Calu3 (cell line): ENCODE measurements around the gene MCUB. TPM values are rescaled to one million over a fixed set of nuclear protein-coding genes. Genes with fewer than 3 reads are reported as not detected.

Source experiments
- BruUV-seq: library from RNA; stranded (reverse); fragments of 400-500 nt; replicated peaks from 2 replicates; lab custom pipeline; 2021; lab: Mats Ljungman, UMichigan
- CTCF ChIA-PET: fragments of 300-600 bp; sonication (Branson Sonifier 250); formaldehyde crosslinking; loops from one replicate; lab custom pipeline; 2022; ENCODE audit warnings: antibody characterized with exemption; lab: Charles Lee
- DNase-seq: peaks from one replicate; pipeline ENCODE4 v3.0.0; 2022
- H3K27ac Mint-ChIP-seq: one replicate; pipeline ENCODE4 v1.8.0; 2022; ENCODE audit warnings: mixed read lengths; ENCODE audit not compliant: unreplicated experiment
- H3K27me3 Mint-ChIP-seq: one replicate; pipeline ENCODE4 v1.8.0; 2022; ENCODE audit warnings: mixed read lengths; ENCODE audit not compliant: unreplicated experiment
- H3K36me3 Mint-ChIP-seq: one replicate; pipeline ENCODE4 v1.8.0; 2022; ENCODE audit warnings: mild to moderate bottlenecking, moderate library complexity, mixed read lengths; ENCODE audit not compliant: insufficient read depth, unreplicated experiment
- H3K4me1 Mint-ChIP-seq: one replicate; pipeline ENCODE4 v1.8.0; 2022; ENCODE audit warnings: mild to moderate bottlenecking, low read depth, mixed read lengths; ENCODE audit not compliant: unreplicated experiment
- H3K4me3 Mint-ChIP-seq: one replicate; pipeline ENCODE4 v1.8.0; 2022; ENCODE audit warnings: mild to moderate bottlenecking, low read depth, moderate library complexity, mixed read lengths; ENCODE audit not compliant: unreplicated experiment
- H3K9me3 Mint-ChIP-seq: one replicate; pipeline ENCODE4 v1.8.0; 2022; ENCODE audit warnings: low read depth, mixed read lengths; ENCODE audit not compliant: unreplicated experiment
- CTCF ChIP-seq: fragments of 200-600 bp; IDR thresholded peaks from one replicate; pipeline ENCODE4 v1.8.0; 2022; ENCODE audit warnings: antibody characterized with exemption; ENCODE audit not compliant: unreplicated experiment
- intact Hi-C: fragments of 100-400 bp; cut with micrococcal nuclease; formaldehyde crosslinking; loops from one replicate; pipeline ENCODE4 v1.10.0; 2022; ENCODE audit not compliant: unreplicated experiment
- total RNA-seq: library from RNA; stranded (reverse); gene quantifications from 2 replicates; pipeline ENCODE4 v1.2.3, GENCODE V29; 2022

The MCUB gene
- total RNA-seq, 1 experiment from 2014 or later: 11.8 TPM

- Mint-ChIP-seq H3K27ac (no peak overlapping the region), H3K4me1 (no peaks in the 10 kb centered on the region), H3K36me3 (no peaks in the 10 kb centered on the region), H3K9me3 (no peaks in the 10 kb centered on the region), H3K4me3 (no peak overlapping the region), H3K27me3 (no peaks in the 10 kb centered on the region)
- BruUV-seq: no TSS peak
- intact Hi-C loops: no loop called here
- TF ChIP-seq CTCF: no peak
- DNase-seq: no peak
- CTCF ChIA-PET: no interaction called here
Observed at GRCh38 chr4:109682875-109683274, 122.8 kb downstream of the MCUB start.

- no peaks in the 10 kb centered on the region for H3K27me3 Mint-ChIP-seq
- H3K36me3 Mint-ChIP-seq: no peaks in the 10 kb centered on the region
- no peak overlapping the region for H3K4me3 Mint-ChIP-seq
- intact Hi-C loops: no loop called here
- no peaks in the 10 kb centered on the region for H3K4me1 Mint-ChIP-seq
- CTCF ChIA-PET: interaction anchor here (0.6 kb wide), 1 partner anchor 613 kb away, joined by 3 read pairs; no protein-coding TSS in a partner anchor
- no peaks in the 10 kb centered on the region for H3K9me3 Mint-ChIP-seq
- BruUV-seq: no TSS peak
- DNase-seq: no peak
- no peak overlapping the region for H3K27ac Mint-ChIP-seq
- no peak for TF ChIP-seq CTCF
Observed at GRCh38 chr4:109683621-109684253, 123.7 kb downstream of the MCUB start.

GRCh38 chr4:109684727-109685126 lies 124.7 kb downstream of the MCUB start:
- TF ChIP-seq CTCF: no peak
- CTCF ChIA-PET: no interaction called here
- Mint-ChIP-seq H3K4me1 (no peaks in the 10 kb centered on the region), H3K9me3 (no peaks in the 10 kb centered on the region), H3K36me3 (no peaks in the 10 kb centered on the region), H3K27ac (no peak overlapping the region), H3K4me3 (no peak overlapping the region), H3K27me3 (no peaks in the 10 kb centered on the region)
- intact Hi-C loops: no loop called here
- no peak for DNase-seq
- no TSS peak for BruUV-seq

- Mint-ChIP-seq H3K4me3 (no peak overlapping the region), H3K9me3 (no peaks in the 10 kb centered on the region), H3K27ac (no peak overlapping the region), H3K36me3 (no peaks in the 10 kb centered on the region), H3K4me1 (no peaks in the 10 kb centered on the region), H3K27me3 (no peaks in the 10 kb centered on the region)
- DNase-seq: no peak
- TF ChIP-seq CTCF: no peak
- CTCF ChIA-PET: no interaction called here
- no TSS peak for BruUV-seq
- intact Hi-C loops: no loop called here
Observed at GRCh38 chr4:109690690-109691410, 130.8 kb downstream of the MCUB start.
